T-cell (primary cell): Measurements from ENCODE around the gene ALDH1A2. TPM values are rescaled to one million over a fixed set of nuclear protein-coding genes. Genes with fewer than 3 reads are reported as not detected.
"Not testable (repeated sequence)": the region's sequence is repeated elsewhere in the genome, so short reads cannot be mapped to it uniquely, and the experiment has no call there.

ENCODE experiments used
- ATAC-seq, 4 experiments: fragments of 200-7000 bp in 3 of 4; fragments of 150-1000 bp in 1 of 4; cut with Tn5 transposase; replicated peaks in 1 of 4; 1 replicate in 3 of 4; 2 replicates in 1 of 4; pipeline ENCODE4 v1.10.0; 2021; ENCODE audit warnings: moderate library complexity in 3 of 4, mild to moderate bottlenecking in 2 of 4, moderate number of reproducible peaks in 1 of 4
- CTCF ChIA-PET, 2 donors: fragments of 300-600 bp; sonication (Branson Sonifier 250); formaldehyde crosslinking; loops; one replicate each; lab custom pipeline; 2022; ENCODE audit warnings: antibody characterized with exemption in 2 of 2; lab: Charles Lee
- POLR2A ChIA-PET, 2 donors: fragments of 300-600 bp; sonication (Branson Sonifier 250); formaldehyde crosslinking; loops; one replicate each; lab custom pipeline; 2022; ENCODE audit warnings: antibody characterized with exemption in 2 of 2; lab: Charles Lee
- DNase-seq, 35 experiments: peaks; one replicate each; pipeline versions ENCODE4 v3.0.0 to v3.0.0-alpha.2; 2013 to 2023
- H3K27ac ChIP-seq: one replicate; pipeline ENCODE4 v1.5.1; 2013; ENCODE audit warnings: low read length
- H3K27me3 ChIP-seq, 2 experiments: replicated peaks in 1 of 2; 1 replicate in 1 of 2; 2 replicates in 1 of 2; pipeline versions ENCODE4 v1.6.1 to v1.7.0; 2013; ENCODE audit warnings: low read length in 1 of 2, mixed read lengths in 1 of 2; ENCODE audit not compliant: control insufficient read depth in 2 of 2, insufficient read depth in 2 of 2; ENCODE audit errors: extremely low read depth in 1 of 2
- H3K36me3 ChIP-seq, 2 donors: 1 replicate in 1 of 2; 2 replicates in 1 of 2; pipeline versions ENCODE4 v1.6.1 to v1.7.0; 2013; ENCODE audit warnings: low read length in 1 of 2; ENCODE audit not compliant: control insufficient read depth in 2 of 2, insufficient read depth in 1 of 2; ENCODE audit errors: extremely low read depth in 1 of 2
- H3K4me1 ChIP-seq, 2 experiments: 1 replicate in 1 of 2; 2 replicates in 1 of 2; pipeline versions ENCODE4 v1.6.1 to v1.7.0; 2013; ENCODE audit warnings: low read length in 2 of 2, mixed read lengths in 1 of 2; ENCODE audit not compliant: insufficient read depth in 2 of 2, control insufficient read depth in 1 of 2; ENCODE audit errors: extremely low read depth in 1 of 2
- H3K4me3 ChIP-seq, 2 donors: 1 replicate in 1 of 2; 2 replicates in 1 of 2; pipeline versions ENCODE4 v1.5.1 to v1.7.0; 2013; ENCODE audit warnings: mild to moderate bottlenecking in 2 of 2, low read length in 1 of 2, moderate library complexity in 1 of 2; ENCODE audit not compliant: control insufficient read depth in 1 of 2; ENCODE audit errors: extremely low read depth in 1 of 2
- H3K9me3 ChIP-seq: 2 replicates; pipeline ENCODE4 v1.7.0; 2013
- H3K27ac Mint-ChIP-seq, 2 donors: one replicate each; pipeline ENCODE4 v1.8.0; 2020 to 2021; ENCODE audit warnings: mild to moderate bottlenecking in 2 of 2, mixed read lengths in 2 of 2
- H3K27me3 Mint-ChIP-seq, 2 donors: one replicate each; pipeline ENCODE4 v1.8.0; 2021 to 2022; ENCODE audit warnings: mixed read lengths in 2 of 2
- H3K36me3 Mint-ChIP-seq: one replicate; pipeline ENCODE4 v1.8.0; 2021; ENCODE audit warnings: mixed read lengths
- H3K4me1 Mint-ChIP-seq, 3 donors: one replicate each; pipeline ENCODE4 v1.8.0; 2020 to 2022; ENCODE audit warnings: mixed read lengths in 3 of 3, mild to moderate bottlenecking in 1 of 3
- H3K4me3 Mint-ChIP-seq, 3 donors: one replicate each; pipeline ENCODE4 v1.8.0; 2020 to 2022; ENCODE audit warnings: mild to moderate bottlenecking in 3 of 3, mixed read lengths in 3 of 3, moderate library complexity in 3 of 3
- H3K9me3 Mint-ChIP-seq, 3 donors: one replicate each; pipeline ENCODE4 v1.8.0; 2020 to 2022; ENCODE audit warnings: mixed read lengths in 3 of 3
- WGBS: methylation state at CpG from one replicate; pipeline ENCODE4 v1.1.5; 2013; ENCODE audit warnings: missing lambda C conversion rate; ENCODE audit not compliant: insufficient coverage; 5-methylcytosine and 5-hydroxymethylcytosine counted together
- total RNA-seq, 35 experiments: library from RNA in 6 of 35; stranded (reverse) in 6 of 35; fragments of 120-200 nt in 1 of 35; gene quantifications; one replicate each; pipeline versions ENCODE4 v1.2.1 to v1.2.4 and lab custom pipeline; 2013 to 2026

Gene ALDH1A2
- total RNA-seq, 5 donors from 2014 or later (not counting 1 experiment from before 2014, with no cell fraction given) = 0.47 to 0.95 (median 0.73) TPM; not detected in 2

GRCh38 chr15:58049520-58050227, 15.8 kb downstream of the ALDH1A2 start:
- ChIA-PET POLR2A (no interaction called here), CTCF (no interaction called here)
- H3K9me3 ChIP-seq = no peaks in the 10 kb centered on the region
- no peaks in the 10 kb centered on the region for H3K9me3 Mint-ChIP-seq
- peaks cover 0 to 5% of the 10 kb centered on the region in 2 experiments for H3K27me3 ChIP-seq
- WGBS = 60% methylated on average over 1 of the region's 3 CpGs
- H3K36me3 Mint-ChIP-seq = no peaks in the 10 kb centered on the region
- no peak for DNase-seq
- no peak overlapping the region for H3K27ac Mint-ChIP-seq
- H3K36me3 ChIP-seq = no peaks in the 10 kb centered on the region
- no peak overlapping the region for H3K4me3 ChIP-seq
- no peaks in the 10 kb centered on the region for H3K4me1 Mint-ChIP-seq
- peaks cover 33 to 41% of the 10 kb centered on the region in 2 donors for H3K27me3 Mint-ChIP-seq
- H3K4me1 ChIP-seq = no peaks in the 10 kb centered on the region
- no peak overlapping the region for H3K4me3 Mint-ChIP-seq
- no peak for ATAC-seq
- no peak overlapping the region for H3K27ac ChIP-seq

GRCh38 chr15:58048261-58048660, 17.2 kb downstream of the ALDH1A2 start:
- Mint-ChIP-seq H3K4me1 (peaks cover 0 to 3% (median 0%) of the 10 kb centered on the region in 3 donors), H3K27ac (no peak overlapping the region), H3K27me3 (peaks cover 34 to 44% of the 10 kb centered on the region in 2 donors), H3K36me3 (no peaks in the 10 kb centered on the region), H3K4me3 (no peak overlapping the region), H3K9me3 (no peaks in the 10 kb centered on the region)
- POLR2A ChIA-PET = no interaction called here
- 71% methylated on average over 2 of the region's 3 CpGs for WGBS
- CTCF ChIA-PET = no interaction called here
- no peak for ATAC-seq
- no peaks in the 10 kb centered on the region for H3K36me3 ChIP-seq
- H3K27ac ChIP-seq = no peak overlapping the region
- no peaks in the 10 kb centered on the region for H3K4me1 ChIP-seq
- no peak overlapping the region for H3K4me3 ChIP-seq
- no peaks in the 10 kb centered on the region for H3K9me3 ChIP-seq
- peaks cover 0 to 3% of the 10 kb centered on the region in 2 experiments for H3K27me3 ChIP-seq
- no peak for DNase-seq

- no peaks in the 10 kb centered on the region for H3K9me3 ChIP-seq
- Mint-ChIP-seq H3K9me3 (no peaks in the 10 kb centered on the region), H3K4me3 (no peak overlapping the region), H3K36me3 (no peaks in the 10 kb centered on the region), H3K4me1 (peaks cover 0 to 3% (median 0%) of the 10 kb centered on the region in 3 donors), H3K27ac (no peak overlapping the region), H3K27me3 (peaks cover 37 to 45% of the 10 kb centered on the region in 2 donors)
- H3K27me3 ChIP-seq = peaks cover 0 to 2% of the 10 kb centered on the region in 2 experiments
- no peaks in the 10 kb centered on the region for H3K36me3 ChIP-seq
- CTCF ChIA-PET = interaction anchor here in 1 of 2 donors (1.1 kb wide), 1 partner anchor 10 kb away, joined by 4 read pairs; no protein-coding TSS in a partner anchor
- no peak for DNase-seq
- no CpG with 5 or more reads among the region's 2 CpGs for WGBS
- no peaks in the 10 kb centered on the region for H3K4me1 ChIP-seq
- ATAC-seq = no peak
- H3K27ac ChIP-seq = no peak overlapping the region
- POLR2A ChIA-PET = no interaction called here
- no peak overlapping the region for H3K4me3 ChIP-seq
Measured at GRCh38 chr15:58047149-58047548, 18.4 kb downstream of the ALDH1A2 start.

- H3K4me1 ChIP-seq = no peaks in the 10 kb centered on the region
- no peak overlapping the region for H3K27ac ChIP-seq
- H3K4me3 Mint-ChIP-seq = no peak overlapping the region
- H3K36me3 Mint-ChIP-seq = no peaks in the 10 kb centered on the region
- peaks cover 0 to 2% of the 10 kb centered on the region in 2 experiments for H3K27me3 ChIP-seq
- no peaks in the 10 kb centered on the region for H3K9me3 ChIP-seq
- ATAC-seq = no peak
- DNase-seq = no peak
- peaks cover 0 to 3% (median 0%) of the 10 kb centered on the region in 3 donors for H3K4me1 Mint-ChIP-seq
- no CpG with 5 or more reads among the region's 1 CpG for WGBS
- H3K27me3 Mint-ChIP-seq = peaks cover 37 to 46% of the 10 kb centered on the region in 2 donors
- H3K4me3 ChIP-seq = no peak overlapping the region
- ChIA-PET CTCF (interaction anchor here in 1 of 2 donors (0.9 kb wide), 1 partner anchor 25 kb away, joined by 3 read pairs; no protein-coding TSS in a partner anchor), POLR2A (no interaction called here)
- H3K27ac Mint-ChIP-seq = no peak overlapping the region
- no peaks in the 10 kb centered on the region for H3K36me3 ChIP-seq
- H3K9me3 Mint-ChIP-seq = no peaks in the 10 kb centered on the region
Measured at GRCh38 chr15:58046467-58046866, 19.0 kb downstream of the ALDH1A2 start.

GRCh38 chr15:58045376-58045775, 20.1 kb downstream of the ALDH1A2 start:
- WGBS = no CpG with 5 or more reads among the region's 7 CpGs
- DNase-seq, H3K4me3 Mint-ChIP-seq, POLR2A ChIA-PET, H3K4me1 ChIP-seq, H3K27ac Mint-ChIP-seq, H3K36me3 Mint-ChIP-seq, H3K9me3 ChIP-seq, H3K27me3 ChIP-seq, H3K36me3 ChIP-seq, H3K4me3 ChIP-seq, H3K27ac ChIP-seq, ATAC-seq, H3K4me1 Mint-ChIP-seq, H3K9me3 Mint-ChIP-seq, CTCF ChIA-PET: not testable (repeated sequence)
- H3K27me3 Mint-ChIP-seq = peaks cover 37 to 46% of the 10 kb centered on the region in 2 donors

- Mint-ChIP-seq H3K36me3 (no peaks in the 10 kb centered on the region), H3K4me3 (no peak overlapping the region), H3K27me3 (peaks cover 34 to 46% of the 10 kb centered on the region in 2 donors), H3K27ac (no peak overlapping the region), H3K4me1 (peaks cover 0 to 3% (median 0%) of the 10 kb centered on the region in 3 donors), H3K9me3 (no peaks in the 10 kb centered on the region)
- ChIA-PET CTCF (no interaction called here), POLR2A (no interaction called here)
- Histone ChIP-seq H3K27ac (no peak overlapping the region), H3K4me3 (no peak overlapping the region), H3K36me3 (no peaks in the 10 kb centered on the region), H3K27me3 (peaks cover 0 to 2% of the 10 kb centered on the region in 2 experiments), H3K4me1 (no peaks in the 10 kb centered on the region), H3K9me3 (no peaks in the 10 kb centered on the region)
- 100% methylated on average over 1 of the region's 2 CpGs for WGBS
- DNase-seq (no peak), ATAC-seq (no peak)
Measured at GRCh38 chr15:58044551-58044950, 21.0 kb downstream of the ALDH1A2 start.
